ENCODE measurements around the gene STX16.

DNA sequence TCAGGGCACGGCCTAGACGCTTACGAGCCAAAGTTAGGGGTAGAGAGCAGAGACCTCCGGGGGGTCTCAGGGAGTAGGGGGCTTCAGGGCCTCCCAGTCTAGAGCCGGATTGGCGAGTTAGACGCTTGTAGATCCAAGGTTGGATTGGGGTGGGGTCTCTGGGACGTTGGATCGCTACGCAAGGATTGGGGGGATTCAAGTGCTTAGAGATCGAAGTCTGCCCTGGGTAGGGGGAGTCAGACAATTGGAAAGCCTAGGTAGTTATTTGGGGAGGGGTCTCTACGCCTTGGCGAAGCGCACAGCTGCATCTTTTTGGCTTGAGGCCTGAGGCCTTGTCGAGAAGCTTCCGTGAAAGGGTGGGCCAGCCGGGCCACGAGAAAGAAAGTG, 469 bp downstream of the STX16 start:
- no peak for TF ChIP-seq EZH2 (IDR thresholded peaks at IDR 0.05; ENCODE audit: borderline replicate concordance, low read depth, low read length, poor library complexity, severe bottlenecking)
- TF ChIP-seq, protein P1, sequence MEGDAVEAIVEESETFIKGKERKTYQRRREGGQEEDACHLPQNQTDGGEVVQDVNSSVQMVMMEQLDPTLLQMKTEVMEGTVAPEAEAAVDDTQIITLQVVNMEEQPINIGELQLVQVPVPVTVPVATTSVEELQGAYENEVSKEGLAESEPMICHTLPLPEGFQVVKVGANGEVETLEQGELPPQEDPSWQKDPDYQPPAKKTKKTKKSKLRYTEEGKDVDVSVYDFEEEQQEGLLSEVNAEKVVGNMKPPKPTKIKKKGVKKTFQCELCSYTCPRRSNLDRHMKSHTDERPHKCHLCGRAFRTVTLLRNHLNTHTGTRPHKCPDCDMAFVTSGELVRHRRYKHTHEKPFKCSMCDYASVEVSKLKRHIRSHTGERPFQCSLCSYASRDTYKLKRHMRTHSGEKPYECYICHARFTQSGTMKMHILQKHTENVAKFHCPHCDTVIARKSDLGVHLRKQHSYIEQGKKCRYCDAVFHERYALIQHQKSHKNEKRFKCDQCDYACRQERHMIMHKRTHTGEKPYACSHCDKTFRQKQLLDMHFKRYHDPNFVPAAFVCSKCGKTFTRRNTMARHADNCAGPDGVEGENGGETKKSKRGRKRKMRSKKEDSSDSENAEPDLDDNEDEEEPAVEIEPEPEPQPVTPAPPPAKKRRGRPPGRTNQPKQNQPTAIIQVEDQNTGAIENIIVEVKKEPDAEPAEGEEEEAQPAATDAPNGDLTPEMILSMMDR (conservative IDR thresholded peaks at IDR 0.05; ENCODE audit: low read depth, low read length): no peak
